ENCODE data around the gene DCP1A.
"Not testable (repeated sequence)": the region's sequence is repeated elsewhere in the genome, so short reads cannot be mapped to it uniquely, and the experiment has no call there.

Gene DCP1A

GRCh38 chr3:53327986-53328385 is 19.4 kb downstream of the DCP1A start:
- DNase-seq: not testable (repeated sequence)

GRCh38 chr3:53324105-53324504 is 23.2 kb downstream of the DCP1A start:
- DNase-seq: no peak

GRCh38 chr3:53320697-53321096 is 26.6 kb downstream of the DCP1A start:
- no peak for DNase-seq

- DNase-seq: no peak
These were observed 28.8 kb downstream of the DCP1A start for GRCh38 chr3:53318522-53318921.

- no peak for DNase-seq
These were observed 34.5 kb downstream of the DCP1A start for GRCh38 chr3:53312832-53313231.

GRCh38 chr3:53311882-53312281 is 35.5 kb downstream of the DCP1A start:
- DNase-seq: no peak

GRCh38 chr3:53303957-53304356 is 43.4 kb downstream of the DCP1A start:
- no peak for DNase-seq

- DNase-seq: no peak
These were observed 43.8 kb downstream of the DCP1A start for GRCh38 chr3:53303549-53303948.

GRCh38 chr3:53300826-53301225 is 46.5 kb downstream of the DCP1A start:
- no peak for DNase-seq

- DNase-seq: not testable (repeated sequence)
These were observed 47.7 kb downstream of the DCP1A start for GRCh38 chr3:53299611-53300023.

- DNase-seq: no peak
These were observed 51.9 kb downstream of the DCP1A start for GRCh38 chr3:53295410-53295809.

GRCh38 chr3:53293867-53294266 is 53.5 kb downstream of the DCP1A start:
- no peak for DNase-seq

GRCh38 chr3:53288214-53288613 is 59.1 kb downstream of the DCP1A start:
- DNase-seq: no peak

- no peak for DNase-seq
These were observed 60.2 kb downstream of the DCP1A start for GRCh38 chr3:53287131-53287629.

- no peak for DNase-seq
These were observed 60.6 kb downstream of the DCP1A start for GRCh38 chr3:53286727-53287126.

- no peak for DNase-seq
These were observed 64.8 kb downstream of the DCP1A start for GRCh38 chr3:53282581-53282980.

- DNase-seq: no peak
These were observed 68.7 kb downstream of the DCP1A start for GRCh38 chr3:53278667-53279066.

- DNase-seq: no peak
These were observed 72.3 kb downstream of the DCP1A start for GRCh38 chr3:53274938-53275605.

- no peak for DNase-seq
These were observed 74.1 kb downstream of the DCP1A start for GRCh38 chr3:53273146-53273670.

GRCh38 chr3:53269888-53270880 is 77.2 kb downstream of the DCP1A start:
- peak; percentile 23 for DNase-seq

- not testable (repeated sequence) for DNase-seq
These were observed 78.2 kb downstream of the DCP1A start for GRCh38 chr3:53269193-53269592.

- no peak for DNase-seq
These were observed 79.6 kb downstream of the DCP1A start for GRCh38 chr3:53267766-53268165.

GRCh38 chr3:53264718-53265117 is 82.6 kb downstream of the DCP1A start:
- DNase-seq: no peak

- no peak for DNase-seq
These were observed 83.4 kb downstream of the DCP1A start for GRCh38 chr3:53263907-53264306.

Data from NCI-H1436 treated with DMSO at 0.1 percent for 48 hours (cell line).